Small intestine (tissue), 7 donors: ENCODE data around the gene KRTAP10-11. TPM values are rescaled to one million over a fixed set of nuclear protein-coding genes. Genes with fewer than 3 reads are reported as not detected.
"Not testable (repeated sequence)": the region's sequence is repeated elsewhere in the genome, so short reads cannot be mapped to it uniquely, and the experiment has no call there.

Source experiments
- DNase-seq, 2 donors: peaks; one replicate each; pipeline versions ENCODE4 v3.0.0 to v3.0.0-alpha.2; 2013
- FAIRE-seq: peaks from 2 replicates; lab custom pipeline; 2012; peaks lifted over from hg19 to GRCh38; lab: Jason Lieb, UNC
- H3K27ac ChIP-seq, 3 donors: one replicate each; pipeline ENCODE4 v1.5.1; 2013; ENCODE audit warnings: low read length in 2 of 3, mild to moderate bottlenecking in 2 of 3, control low read depth in 1 of 3, inconsistent platforms in 1 of 3, low read depth in 1 of 3, moderate library complexity in 1 of 3
- H3K27me3 ChIP-seq, 3 donors: one replicate each; pipeline ENCODE4 v1.6.1; 2013; ENCODE audit warnings: low read length in 3 of 3, inconsistent platforms in 1 of 3; ENCODE audit not compliant: control insufficient read depth in 3 of 3, insufficient read depth in 3 of 3
- H3K36me3 ChIP-seq, 3 donors: one replicate each; pipeline ENCODE4 v1.6.1; 2013; ENCODE audit warnings: low read length in 3 of 3, inconsistent platforms in 1 of 3, low read depth in 1 of 3, mild to moderate bottlenecking in 1 of 3, moderate library complexity in 1 of 3; ENCODE audit not compliant: control insufficient read depth in 3 of 3, insufficient read depth in 2 of 3
- H3K4me1 ChIP-seq, 3 donors: one replicate each; pipeline ENCODE4 v1.6.1; 2013; ENCODE audit warnings: low read length in 2 of 3, inconsistent platforms in 1 of 3, low read depth in 1 of 3, mild to moderate bottlenecking in 1 of 3, moderate library complexity in 1 of 3; ENCODE audit not compliant: control insufficient read depth in 3 of 3, insufficient read depth in 2 of 3
- H3K4me3 ChIP-seq, 3 donors: one replicate each; pipeline ENCODE4 v1.5.1; 2013; ENCODE audit warnings: low read length in 3 of 3, control low read depth in 1 of 3, inconsistent platforms in 1 of 3, low read depth in 1 of 3, mild to moderate bottlenecking in 1 of 3, moderate library complexity in 1 of 3
- H3K9me3 ChIP-seq, 2 donors: one replicate each; pipeline ENCODE4 v1.6.1; 2013; ENCODE audit warnings: low read depth in 1 of 2, low read length in 1 of 2; ENCODE audit not compliant: control insufficient read depth in 2 of 2, insufficient read depth in 1 of 2
- WGBS, 3 donors: extraction: QIAGEN DNeasy Blood & Tissue Kit; methylation state at CpG; one replicate each; pipeline ENCODE4 v1.1.7; 2013; 5-methylcytosine and 5-hydroxymethylcytosine counted together
- polyA plus RNA-seq, 4 donors: library from polyadenylated mRNA; stranded (reverse) in 3 of 4; unstranded in 1 of 4; fragments of 200-250 nt in 3 of 4; fragments of 120-200 nt in 1 of 4; gene quantifications; one replicate each; pipeline versions ENCODE4 v1.2.1 to v1.2.3, GENCODE V29; 2013
- donor health status: healthy with polysubstance abuse.
- donor health status: control.
- donor health status: control.
- donor health status: Bipolar disorder and iron deficiency.
- donor health status: healthy.

Gene KRTAP10-11
- polyA plus RNA-seq, 4 donors, result not detected

DNA sequence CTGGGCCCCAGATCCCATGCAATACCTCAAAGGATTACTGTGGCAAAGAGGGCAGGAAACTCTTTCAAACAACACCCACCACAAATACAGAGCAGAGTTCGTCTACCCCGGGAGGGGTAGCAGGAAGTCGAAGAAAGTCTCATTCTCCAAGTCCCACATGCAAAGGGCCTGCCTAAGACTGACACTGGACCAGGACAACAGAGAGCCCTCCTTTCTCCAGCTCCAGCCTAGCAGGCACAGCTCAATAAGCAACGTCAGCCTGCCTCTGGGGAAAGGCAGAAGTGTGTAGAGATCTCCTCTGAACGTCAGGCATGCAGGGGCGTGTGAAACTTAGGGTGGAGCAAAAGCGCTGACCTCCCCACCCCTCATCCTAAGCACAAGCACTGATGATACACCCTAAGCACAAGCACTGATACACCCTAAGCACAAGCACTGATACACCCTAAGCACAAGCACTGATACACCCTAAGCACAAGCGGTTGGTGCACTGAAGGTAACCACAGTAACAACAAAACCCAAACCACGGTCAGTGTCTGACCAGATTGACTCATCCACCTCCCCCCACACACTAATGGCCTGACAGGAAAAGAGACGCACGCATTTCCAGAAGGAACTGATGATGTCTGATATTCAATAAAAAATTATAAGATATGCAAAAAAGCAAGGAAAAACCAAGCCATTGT is 12.8 kb downstream of the KRTAP10-11 start:
- Histone ChIP-seq H3K9me3 (peaks cover 1 to 8% of the 10 kb centered on the region in 2 donors), H3K36me3 (no peaks in the 10 kb centered on the region), H3K27me3 (no peaks in the 10 kb centered on the region), H3K4me1 (peaks cover 0 to 3% (median 0%) of the 10 kb centered on the region in 3 donors), H3K4me3 (no peak overlapping the region), H3K27ac (peak overlapping the region in 1 of 3 donors; percentile 83)
- DNase-seq (peak in 1 of 2 donors; percentile 26), FAIRE-seq (no peak)
- WGBS, 3 donors, result 24 to 54% (median 34%) methylated on average over 11 of the region's 11 CpGs

DNA sequence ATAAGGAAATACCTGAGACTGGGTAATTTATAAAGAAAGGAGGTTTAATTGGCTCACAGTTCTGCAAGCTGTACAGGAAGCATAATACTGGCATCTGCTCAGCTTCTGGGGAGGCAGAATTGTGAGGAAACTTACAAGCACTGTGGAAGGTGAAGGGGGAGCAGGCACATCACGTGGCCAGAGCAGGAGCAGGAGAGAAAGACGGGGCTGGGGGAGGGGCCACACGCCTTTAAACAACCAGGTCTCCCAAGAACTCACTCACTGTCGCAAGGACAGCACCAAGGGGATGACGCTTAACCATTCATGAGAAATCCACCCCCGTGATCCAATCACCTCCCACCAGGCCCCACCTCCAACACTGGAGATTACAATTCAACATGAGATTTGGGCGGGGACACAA is 15.4 kb downstream of the KRTAP10-11 start:
- not testable (repeated sequence) for H3K4me3 ChIP-seq, H3K4me1 ChIP-seq, H3K27me3 ChIP-seq, H3K36me3 ChIP-seq, H3K9me3 ChIP-seq, FAIRE-seq, H3K27ac ChIP-seq, DNase-seq
- 47 to 73% (median 55%) methylated on average over 7 of the region's 7 CpGs for WGBS, 3 donors

DNA sequence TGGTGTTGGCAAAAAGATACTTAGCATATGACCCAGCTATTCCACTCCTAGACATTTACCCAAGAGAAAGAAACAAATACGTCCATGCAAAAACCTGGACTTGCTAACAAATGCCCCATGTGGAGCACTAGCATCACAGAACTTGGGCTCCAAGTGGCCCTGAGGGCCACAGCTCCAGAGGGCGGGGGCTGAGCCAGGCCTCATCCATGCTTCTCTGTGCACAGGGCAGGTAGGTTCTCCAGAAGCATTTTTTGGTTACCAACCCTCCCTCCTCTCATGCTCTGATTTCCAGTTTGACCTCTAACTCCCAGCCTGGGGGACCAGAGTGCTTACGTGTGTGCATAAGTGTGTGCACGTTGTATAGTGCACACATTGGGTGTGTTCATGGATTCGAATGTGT is 18.5 kb downstream of the KRTAP10-11 start:
- Histone ChIP-seq H3K4me3 (no peak overlapping the region), H3K9me3 (peaks cover 0 to 4% of the 10 kb centered on the region in 2 donors), H3K27me3 (peaks cover 0 to 4% (median 0%) of the 10 kb centered on the region in 3 donors), H3K36me3 (no peaks in the 10 kb centered on the region), H3K27ac (no peak overlapping the region), H3K4me1 (no peaks in the 10 kb centered on the region)
- FAIRE-seq (no peak), DNase-seq (no peak)
- 82 to 86% (median 83%) methylated on average over 5 of the region's 5 CpGs for WGBS, 3 donors

DNA sequence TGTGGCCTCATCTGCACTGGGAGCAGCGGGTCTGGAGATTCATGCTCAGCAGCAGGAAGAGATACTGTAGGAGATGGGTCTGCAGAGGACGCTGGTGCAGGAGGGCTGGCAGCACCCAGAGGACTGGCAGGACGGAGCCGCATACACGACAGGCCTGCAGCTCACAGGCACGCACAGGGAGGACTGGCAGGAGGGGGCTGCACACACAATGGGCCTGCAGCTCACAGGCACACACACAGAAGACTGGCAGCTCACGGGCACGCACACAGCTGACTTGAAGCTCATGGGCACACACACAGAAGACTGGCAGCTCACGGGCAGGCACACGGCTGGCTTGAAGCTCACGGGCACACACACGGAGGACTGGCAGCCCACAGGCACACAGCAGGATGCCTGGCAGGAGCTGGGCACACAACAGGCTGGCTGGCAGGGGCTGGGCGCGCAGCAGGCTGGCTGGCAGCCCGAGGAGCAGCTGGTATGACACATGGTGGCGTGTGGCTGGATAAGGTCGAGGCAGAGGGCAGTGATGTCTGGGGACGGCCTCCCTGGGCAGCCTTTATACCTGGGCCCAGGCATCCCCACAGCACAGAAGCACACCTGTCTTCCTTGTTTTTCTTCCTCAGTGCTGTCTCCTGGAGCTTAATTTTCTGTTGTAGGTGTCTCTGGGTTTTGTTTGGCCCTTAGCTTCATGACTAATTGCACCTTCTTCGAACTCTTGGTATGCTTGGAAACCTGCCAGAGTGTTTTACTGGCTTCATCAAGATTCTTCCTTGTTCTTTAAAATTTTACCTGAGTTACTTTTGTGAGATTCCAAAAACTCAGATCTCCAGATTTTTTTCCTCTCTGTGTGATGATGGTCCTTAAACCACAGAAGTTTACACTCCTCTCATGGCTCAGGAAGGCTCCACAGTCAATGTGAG is 20.4 kb downstream of the KRTAP10-11 start, which contains the start of gene KRTAP12-2:
KRTAP12-2 (minus strand) TSS at position 527 of the 920 bp plus-strand sequence; CDS start at position 486, 41 bp downstream.
- 38 to 70% (median 47%) methylated on average over 18 to 19 of the region's 19 CpGs for WGBS, 3 donors
- Histone ChIP-seq H3K27me3 (peaks cover 0 to 4% (median 0%) of the 10 kb centered on the region in 3 donors), H3K36me3 (no peaks in the 10 kb centered on the region), H3K4me3 (no peak within 1 kb of the TSS), H3K4me1 (no peaks in the 10 kb centered on the region), H3K9me3 (peaks cover 0 to 17% of the 10 kb centered on the region in 2 donors), H3K27ac (no peak within 1 kb of the TSS)
- DNase-seq, result no peak
- FAIRE-seq, result no peak

DNA sequence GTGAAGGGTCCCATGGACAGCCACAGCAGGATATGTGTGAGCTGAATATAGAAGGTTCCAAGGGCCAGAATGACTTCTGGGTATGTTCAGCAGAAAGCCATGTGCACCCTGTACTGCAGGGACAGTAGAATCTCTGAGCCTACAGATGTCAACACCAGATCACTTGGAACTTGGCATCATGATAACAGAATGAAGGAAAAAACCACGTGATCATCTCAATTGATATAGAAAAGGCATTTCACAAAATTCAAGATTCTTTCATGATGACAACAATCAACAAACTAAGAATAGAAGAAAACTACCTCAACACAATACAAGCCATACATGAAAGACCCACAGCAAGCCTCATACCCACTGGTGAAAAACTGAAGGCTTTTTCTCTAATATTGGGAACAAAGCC is 21.4 kb downstream of the KRTAP10-11 start:
- H3K36me3 ChIP-seq, result no peaks in the 10 kb centered on the region
- H3K9me3 ChIP-seq, result peaks cover 0 to 23% of the 10 kb centered on the region in 2 donors
- H3K4me1 ChIP-seq, result no peaks in the 10 kb centered on the region
- whole genome bisulfite sequencing, 3 donors, result 43 to 70% (median 69%) methylated on average over 1 of the region's 1 CpG
- peaks cover 0 to 4% (median 0%) of the 10 kb centered on the region in 3 donors for H3K27me3 ChIP-seq
- no peak overlapping the region for H3K4me3 ChIP-seq
- DNase-seq (no peak), FAIRE-seq (no peak)
- no peak overlapping the region for H3K27ac ChIP-seq

DNA sequence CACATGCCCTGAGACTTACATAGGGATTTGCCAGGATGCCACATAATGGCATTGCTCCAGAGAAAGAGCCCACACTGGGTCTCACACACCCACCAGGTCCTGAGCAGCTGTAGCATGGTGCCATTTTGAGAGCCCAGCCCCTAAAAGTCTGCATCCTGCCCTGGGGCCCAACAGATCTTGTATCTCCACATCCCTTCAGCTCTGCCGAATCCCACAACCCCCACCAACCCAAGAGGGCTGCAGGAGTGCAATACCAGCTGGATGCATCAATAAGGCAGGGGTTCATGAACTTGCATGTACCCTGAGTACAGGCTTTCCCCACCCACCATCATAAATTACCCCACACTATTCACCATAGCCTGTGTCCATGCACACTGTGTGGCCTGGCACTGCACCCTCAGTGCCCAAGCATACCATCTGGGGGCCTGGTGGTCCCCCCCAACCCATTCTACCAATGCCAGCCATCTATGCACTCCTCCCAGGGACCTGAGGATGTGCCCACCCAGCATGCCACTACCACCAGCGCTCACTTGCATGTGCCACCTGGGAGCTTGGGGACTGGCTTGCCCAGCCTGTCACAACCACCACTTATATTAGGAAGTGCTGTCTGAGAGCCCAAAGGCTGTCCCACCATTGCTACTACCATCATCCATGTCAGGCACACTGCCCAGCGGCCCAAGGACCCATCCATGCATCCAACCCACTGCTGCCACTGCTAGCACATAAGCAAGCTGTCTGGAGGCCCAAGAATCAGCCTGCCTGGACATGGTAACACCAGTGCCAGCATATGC is 24.6 kb downstream of the KRTAP10-11 start:
- FAIRE-seq (no peak), DNase-seq (no peak)
- H3K36me3 ChIP-seq, result no peaks in the 10 kb centered on the region
- whole genome bisulfite sequencing, 3 donors, result 61 to 70% (median 70%) methylated on average over 3 of the region's 3 CpGs
- H3K27ac ChIP-seq, result no peak overlapping the region
- H3K4me3 ChIP-seq, result no peak overlapping the region
- peaks cover 0 to 3% (median under 1%) of the 10 kb centered on the region in 3 donors for H3K27me3 ChIP-seq
- H3K4me1 ChIP-seq, result no peaks in the 10 kb centered on the region
- peaks cover 0 to 25% of the 10 kb centered on the region in 2 donors for H3K9me3 ChIP-seq

DNA sequence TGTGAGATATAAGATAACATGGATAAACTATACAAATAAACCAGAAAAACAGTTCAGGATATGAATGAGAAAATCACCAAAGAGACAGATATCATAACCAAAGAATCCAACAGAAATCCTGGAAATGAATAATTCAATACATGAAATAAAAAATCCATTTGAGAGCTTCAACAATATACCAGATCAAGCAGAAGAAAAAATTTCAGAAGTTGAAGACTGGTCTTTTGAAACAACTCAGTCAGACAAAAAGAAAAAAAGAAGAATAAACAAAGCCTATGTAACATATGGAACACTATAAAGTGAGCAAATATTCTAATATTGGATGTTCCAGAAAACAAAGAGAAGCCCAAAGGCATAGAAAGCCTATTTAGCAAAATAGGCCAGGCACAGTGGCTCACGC is 25.7 kb downstream of the KRTAP10-11 start:
- FAIRE-seq (no peak), DNase-seq (no peak)
- peaks cover 0 to 25% of the 10 kb centered on the region in 2 donors for H3K9me3 ChIP-seq
- H3K27me3 ChIP-seq, result peaks cover 0 to 3% (median 2%) of the 10 kb centered on the region in 3 donors
- H3K27ac ChIP-seq, result no peak overlapping the region
- no peaks in the 10 kb centered on the region for H3K4me1 ChIP-seq
- H3K4me3 ChIP-seq, result no peak overlapping the region
- 95 to 100% (median 100%) methylated on average over 1 of the region's 1 CpG for WGBS, 3 donors
- H3K36me3 ChIP-seq, result no peaks in the 10 kb centered on the region

DNA sequence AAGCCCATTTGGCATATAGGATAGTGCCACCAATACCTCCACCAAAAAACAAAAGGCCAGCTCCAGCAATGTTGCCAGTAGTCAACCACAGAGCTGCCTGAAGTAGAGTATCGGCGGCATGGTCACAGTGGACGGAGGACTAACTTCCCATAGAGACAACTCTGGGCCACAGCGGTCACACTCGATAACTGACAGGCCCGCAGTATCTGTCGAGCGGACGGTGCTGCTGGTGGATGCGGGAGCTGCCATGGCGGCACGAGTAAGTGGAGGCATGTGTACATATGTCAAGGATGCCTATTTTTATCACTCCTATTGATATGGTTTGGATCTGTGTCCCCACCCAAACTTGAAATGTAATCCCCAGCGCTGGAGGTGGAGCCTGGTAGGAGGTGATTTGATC is 31.7 kb downstream of the KRTAP10-11 start:
- DNase-seq, result no peak
- 90 to 95% (median 91%) methylated on average over 13 of the region's 13 CpGs for WGBS, 3 donors
- H3K27ac ChIP-seq, result no peak overlapping the region
- H3K4me1 ChIP-seq, result no peaks in the 10 kb centered on the region
- no peaks in the 10 kb centered on the region for H3K9me3 ChIP-seq
- H3K27me3 ChIP-seq, result peaks cover 0 to 3% (median 0%) of the 10 kb centered on the region in 3 donors
- no peak overlapping the region for H3K4me3 ChIP-seq
- no peaks in the 10 kb centered on the region for H3K36me3 ChIP-seq
- FAIRE-seq, result no peak
